Measurements from ENCODE around the gene POLR3A.

DNA sequence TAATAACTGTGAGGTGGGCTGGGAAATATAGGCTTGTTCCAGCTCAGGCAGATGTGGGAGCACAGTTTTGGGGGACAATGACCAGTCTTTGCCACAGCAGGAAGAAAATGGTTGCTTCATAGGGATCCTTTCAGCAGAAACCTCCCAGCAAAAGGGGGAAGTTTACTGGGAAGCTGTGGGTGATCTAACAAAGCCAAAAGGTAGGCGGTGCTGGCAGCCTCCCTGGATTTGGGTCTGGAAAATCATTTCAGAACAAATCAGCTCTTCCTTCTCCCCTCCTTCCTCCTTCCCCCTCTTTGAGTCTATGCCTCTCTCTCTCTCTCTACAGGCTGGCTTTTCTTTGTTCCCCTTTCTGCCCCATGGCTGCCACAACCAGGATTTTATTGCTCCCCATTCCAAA lies 20.5 kb upstream of the POLR3A start:
- TF ChIP-seq, protein P1, sequence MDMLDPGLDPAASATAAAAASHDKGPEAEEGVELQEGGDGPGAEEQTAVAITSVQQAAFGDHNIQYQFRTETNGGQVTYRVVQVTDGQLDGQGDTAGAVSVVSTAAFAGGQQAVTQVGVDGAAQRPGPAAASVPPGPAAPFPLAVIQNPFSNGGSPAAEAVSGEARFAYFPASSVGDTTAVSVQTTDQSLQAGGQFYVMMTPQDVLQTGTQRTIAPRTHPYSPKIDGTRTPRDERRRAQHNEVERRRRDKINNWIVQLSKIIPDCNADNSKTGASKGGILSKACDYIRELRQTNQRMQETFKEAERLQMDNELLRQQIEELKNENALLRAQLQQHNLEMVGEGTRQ (IDR thresholded peaks at IDR 0.05; ENCODE audit: borderline replicate concordance, low read depth, low read length): no peak
- TF ChIP-seq POLR2AphosphoS5 (IDR thresholded peaks at IDR 0.05; ENCODE audit: low read depth, low read length): no peak
- TF ChIP-seq, protein P2, sequence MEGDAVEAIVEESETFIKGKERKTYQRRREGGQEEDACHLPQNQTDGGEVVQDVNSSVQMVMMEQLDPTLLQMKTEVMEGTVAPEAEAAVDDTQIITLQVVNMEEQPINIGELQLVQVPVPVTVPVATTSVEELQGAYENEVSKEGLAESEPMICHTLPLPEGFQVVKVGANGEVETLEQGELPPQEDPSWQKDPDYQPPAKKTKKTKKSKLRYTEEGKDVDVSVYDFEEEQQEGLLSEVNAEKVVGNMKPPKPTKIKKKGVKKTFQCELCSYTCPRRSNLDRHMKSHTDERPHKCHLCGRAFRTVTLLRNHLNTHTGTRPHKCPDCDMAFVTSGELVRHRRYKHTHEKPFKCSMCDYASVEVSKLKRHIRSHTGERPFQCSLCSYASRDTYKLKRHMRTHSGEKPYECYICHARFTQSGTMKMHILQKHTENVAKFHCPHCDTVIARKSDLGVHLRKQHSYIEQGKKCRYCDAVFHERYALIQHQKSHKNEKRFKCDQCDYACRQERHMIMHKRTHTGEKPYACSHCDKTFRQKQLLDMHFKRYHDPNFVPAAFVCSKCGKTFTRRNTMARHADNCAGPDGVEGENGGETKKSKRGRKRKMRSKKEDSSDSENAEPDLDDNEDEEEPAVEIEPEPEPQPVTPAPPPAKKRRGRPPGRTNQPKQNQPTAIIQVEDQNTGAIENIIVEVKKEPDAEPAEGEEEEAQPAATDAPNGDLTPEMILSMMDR (IDR thresholded peaks at IDR 0.05): no peak

All from SK-N-SH (cell line).